Measurements from ENCODE around the gene MRPL49.

Gene MRPL49

DNA sequence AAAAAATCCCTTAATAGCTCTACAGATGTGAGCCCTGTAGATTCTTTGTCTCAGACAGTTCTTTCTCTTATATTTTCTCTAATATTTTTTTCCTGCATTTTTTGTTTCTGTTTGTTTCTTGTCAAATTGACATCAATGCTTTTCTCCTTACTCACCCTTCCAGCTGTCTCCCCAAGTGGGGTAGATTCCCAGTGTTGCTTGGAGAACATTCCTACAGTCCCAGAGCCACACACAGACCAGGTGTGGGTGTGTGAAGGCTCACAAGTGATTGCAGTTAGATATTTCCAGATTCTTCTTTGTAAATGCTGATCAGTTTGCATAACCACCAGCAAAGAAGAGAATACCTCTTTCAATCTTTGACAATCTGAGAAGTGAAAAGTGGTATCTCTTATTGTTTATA, 18.6 kb upstream of the MRPL49 start:
- DNase-seq = no peak

GRCh38 chr11:65104628-65105027, 17.5 kb upstream of the MRPL49 start:
- DNase-seq = no peak

- no peak for DNase-seq
Measured at GRCh38 chr11:65107078-65107477, 15.0 kb upstream of the MRPL49 start.

DNA sequence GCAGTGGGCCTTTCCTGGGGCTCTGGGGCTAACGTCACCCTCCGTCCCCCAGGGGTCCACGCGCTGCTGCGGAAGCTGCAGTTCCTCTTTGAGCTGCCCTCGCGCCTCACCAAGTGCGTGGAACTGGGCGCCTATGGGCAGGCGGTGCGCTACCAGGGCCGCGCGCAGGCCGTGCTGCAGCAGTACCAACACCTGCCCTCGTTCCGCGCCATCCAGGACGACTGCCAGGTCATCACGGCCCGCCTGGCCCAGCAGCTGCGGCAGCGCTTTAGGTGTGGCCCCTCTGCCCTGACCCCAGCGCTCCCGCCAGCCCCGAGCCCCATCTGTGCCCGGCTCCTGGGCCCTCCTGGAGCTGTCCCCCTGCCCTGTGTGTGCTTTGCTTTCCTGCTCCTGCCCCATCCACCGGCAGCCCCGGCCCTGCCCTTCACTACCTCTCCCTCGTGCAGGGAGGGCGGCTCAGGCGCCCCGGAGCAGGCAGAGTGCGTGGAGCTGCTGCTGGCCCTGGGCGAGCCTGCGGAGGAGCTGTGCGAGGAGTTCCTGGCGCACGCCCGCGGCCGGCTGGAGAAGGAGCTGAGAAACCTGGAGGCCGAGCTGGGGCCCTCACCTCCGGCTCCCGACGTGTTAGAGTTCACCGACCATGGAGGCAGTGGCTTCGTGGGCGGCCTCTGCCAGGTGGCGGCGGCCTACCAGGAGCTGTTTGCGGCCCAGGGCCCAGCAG, 14.2 kb upstream of the MRPL49 start:
- no peak for DNase-seq

DNA sequence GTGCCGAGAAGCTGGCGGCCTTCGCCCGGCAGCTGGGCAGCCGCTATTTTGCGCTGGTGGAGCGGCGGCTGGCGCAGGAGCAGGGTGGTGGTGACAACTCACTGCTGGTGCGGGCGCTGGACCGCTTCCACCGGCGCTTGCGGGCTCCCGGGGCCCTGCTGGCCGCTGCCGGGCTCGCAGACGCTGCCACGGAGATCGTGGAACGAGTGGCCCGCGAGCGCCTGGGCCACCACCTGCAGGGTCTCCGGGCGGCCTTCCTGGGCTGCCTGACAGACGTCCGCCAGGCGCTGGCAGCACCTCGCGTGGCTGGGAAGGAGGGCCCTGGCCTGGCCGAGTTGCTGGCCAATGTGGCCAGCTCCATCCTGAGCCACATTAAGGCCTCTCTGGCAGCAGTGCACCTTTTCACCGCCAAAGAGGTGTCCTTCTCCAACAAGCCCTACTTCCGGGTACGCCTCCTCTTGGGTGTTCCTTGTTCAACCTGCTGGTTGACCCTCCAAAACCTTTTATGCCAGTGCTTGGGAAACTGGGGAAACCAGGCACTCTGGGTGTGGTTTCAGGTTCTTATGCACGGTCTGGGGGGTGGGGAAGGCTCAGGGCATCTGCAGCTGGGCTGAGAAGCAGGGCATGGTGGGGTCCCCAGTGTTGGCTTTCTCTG, 13.5 kb upstream of the MRPL49 start:
- DNase-seq = no peak

GRCh38 chr11:65109231-65110198, 12.6 kb upstream of the MRPL49 start:
- DNase-seq = no peak

DNA sequence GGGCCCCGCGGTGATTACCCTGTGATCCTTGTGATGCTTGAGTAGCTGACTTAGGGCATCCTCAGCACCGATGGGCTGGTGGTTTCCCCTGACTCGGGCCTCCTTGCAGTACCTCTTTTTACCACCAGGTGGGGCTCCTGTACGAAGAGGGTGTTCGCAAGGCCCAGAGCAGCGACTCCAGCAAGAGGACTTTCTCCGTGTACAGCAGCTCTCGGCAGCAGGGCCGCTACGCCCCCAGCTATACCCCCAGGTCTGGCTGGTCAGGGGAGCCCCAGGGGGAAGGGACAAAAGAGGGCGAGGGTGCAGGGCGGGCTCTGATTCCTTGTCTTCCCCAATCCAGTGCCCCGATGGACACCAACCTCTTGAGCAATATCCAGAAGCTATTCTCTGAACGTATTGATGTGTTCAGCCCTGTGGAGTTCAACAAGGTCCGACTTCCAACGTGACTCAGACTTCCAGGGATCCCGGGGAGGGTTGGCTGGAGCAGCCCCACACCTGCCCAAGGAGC, 11.7 kb upstream of the MRPL49 start:
- DNase-seq = peak; percentile 90

GRCh38 chr11:65111159-65111743, 10.9 kb upstream of the MRPL49 start:
- DNase-seq = no peak

- peak; percentile 91 for DNase-seq
Measured at GRCh38 chr11:65111744-65112545, 10.2 kb upstream of the MRPL49 start, which contains the start of gene TM7SF2. TM7SF2 (plus strand) TSS chr11:65111872; CDS start chr11:65112016, 144 bp downstream.

- peak; percentile 67 for DNase-seq
Measured at GRCh38 chr11:65112546-65113360, 9.4 kb upstream of the MRPL49 start.

- DNase-seq = no peak
Measured at GRCh38 chr11:65113361-65113756, 8.8 kb upstream of the MRPL49 start.

- no peak for DNase-seq
Measured at GRCh38 chr11:65113839-65114238, 8.3 kb upstream of the MRPL49 start.

- DNase-seq = no peak
Measured at GRCh38 chr11:65114538-65115171, 7.5 kb upstream of the MRPL49 start.

DNA sequence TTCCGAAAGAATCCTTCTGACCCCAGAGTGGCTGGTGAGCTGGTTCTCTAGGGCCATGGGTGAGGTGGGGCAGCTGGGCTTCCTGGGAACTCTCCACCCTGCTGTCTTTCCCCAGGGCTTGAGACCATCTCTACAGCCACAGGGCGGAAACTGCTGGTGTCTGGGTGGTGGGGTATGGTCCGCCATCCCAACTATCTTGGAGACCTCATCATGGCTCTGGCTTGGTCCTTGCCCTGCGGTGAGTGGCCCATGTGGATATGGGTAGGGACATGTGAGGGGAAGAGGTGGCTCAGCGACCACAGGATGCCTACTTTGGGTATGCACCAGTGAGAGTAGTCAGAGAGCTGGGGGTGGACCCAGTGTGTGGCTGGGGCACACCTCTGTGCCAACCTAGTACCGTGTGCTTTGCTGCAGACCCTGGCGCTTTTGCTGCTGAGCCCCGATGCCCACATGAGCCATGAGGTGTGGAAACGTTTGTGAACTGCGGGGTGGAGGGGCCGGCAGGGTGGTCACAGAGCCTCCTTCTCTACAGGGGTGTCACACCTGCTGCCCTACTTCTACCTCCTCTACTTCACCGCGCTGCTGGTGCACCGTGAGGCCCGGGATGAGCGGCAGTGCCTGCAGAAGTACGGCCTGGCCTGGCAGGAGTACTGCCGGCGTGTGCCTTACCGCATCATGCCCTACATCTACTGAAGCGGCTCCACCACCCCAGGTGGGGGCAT, 6.6 kb upstream of the MRPL49 start:
- no peak for DNase-seq

DNA sequence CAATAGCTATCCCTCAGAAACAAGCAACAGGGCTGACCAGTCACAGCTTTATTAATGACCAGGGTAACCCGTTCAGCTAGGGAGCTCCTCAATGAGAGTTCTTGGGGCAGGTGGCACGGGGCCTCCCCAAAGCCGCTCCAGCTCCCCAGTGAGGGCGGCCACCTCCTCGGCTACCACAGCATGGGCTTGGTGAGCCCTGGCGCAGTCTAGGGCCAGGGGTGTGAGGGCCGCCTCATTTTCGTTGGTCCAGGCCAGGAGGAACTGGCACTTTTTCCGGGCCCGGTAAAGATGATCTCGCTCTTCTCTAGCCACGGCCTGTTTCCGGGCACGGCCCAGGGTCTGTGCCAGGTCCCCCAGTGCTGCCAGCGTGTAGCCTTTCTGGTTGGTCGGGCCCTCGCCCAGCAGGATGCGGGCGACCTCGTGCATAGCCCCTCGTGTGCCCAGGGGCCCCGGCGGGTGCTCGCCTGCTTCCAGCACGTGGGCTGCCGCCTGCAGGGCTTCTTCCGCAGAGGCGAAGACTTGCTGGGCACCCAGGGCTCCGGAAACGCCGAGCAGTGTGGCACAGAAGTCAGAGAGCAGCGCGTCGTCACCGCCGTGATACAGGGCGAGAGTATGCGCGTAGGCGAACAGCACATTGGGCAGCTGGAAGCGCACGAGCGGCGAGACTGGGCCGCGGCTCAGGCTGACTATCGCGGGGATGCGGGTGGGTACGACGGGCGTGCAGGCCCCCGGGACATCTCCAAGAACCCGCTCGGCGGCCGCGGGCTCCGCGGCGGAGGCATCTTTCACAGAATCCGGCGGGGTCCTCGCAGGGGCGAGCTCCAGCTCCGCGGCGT, 5.5 kb upstream of the MRPL49 start:
- peak; percentile 54 for DNase-seq

GRCh38 chr11:65117206-65118096, 4.7 kb upstream of the MRPL49 start, which contains the start of gene ZNHIT2:
ZNHIT2 (minus strand) TSS chr11:65117701; CDS start chr11:65117653, 48 bp downstream.
- peak; percentile 100 for DNase-seq

GRCh38 chr11:65118097-65118837, 3.9 kb upstream of the MRPL49 start:
- DNase-seq = no peak

Data from activated effector memory CD4-positive, alpha-beta T cell treated with Interleukin-2 at 50 U/mL for 16 hours (primary cell).